Body of pancreas (tissue), 4 donors: ENCODE results near the gene MAX. TPM values are rescaled to one million over a fixed set of nuclear protein-coding genes. Genes with fewer than 3 reads are reported as not detected.
A peak's percentile ranks its signal among the peaks of the same experiment; 100 is the strongest.

Experiments
- ATAC-seq: fragments of 150-250 bp; one replicate; pipeline ENCODE4 v1.9.1; 2016
- DNase-seq, 4 donors: peaks; one replicate each; pipeline ENCODE4 v3.0.0-alpha.2; 2019
- H3K27ac ChIP-seq, 4 donors: fragments of 200-600 bp; sonication (generic); 1 replicate in 3 of 4; 2 replicates in 1 of 4; pipeline versions ENCODE4 v1.5.1 to v1.6.1; 2016 to 2019; ENCODE audit warnings: mild to moderate bottlenecking in 1 of 4, mixed read lengths in 1 of 4, moderate library complexity in 1 of 4
- H3K27me3 ChIP-seq, 2 donors: fragments of 200-600 bp; sonication (generic); one replicate each; pipeline ENCODE4 v1.6.0; 2016; ENCODE audit warnings: mild to moderate bottlenecking in 1 of 2
- H3K36me3 ChIP-seq, 2 donors: fragments of 200-600 bp; sonication (generic); replicated peaks in 1 of 2; 2 replicates each; pipeline ENCODE4 v1.5.1; 2016; ENCODE audit warnings: low read depth in 2 of 2; ENCODE audit not compliant: insufficient read depth in 1 of 2
- H3K4me1 ChIP-seq: fragments of 200-600 bp; sonication (generic); one replicate; pipeline ENCODE4 v1.6.0; 2016
- H3K4me3 ChIP-seq, 2 donors: fragments of 200-600 bp; sonication (generic); 1 replicate in 1 of 2; 2 replicates in 1 of 2; pipeline ENCODE4 v1.5.1; 2016 to 2019
- H3K9me3 ChIP-seq, 3 donors: fragments of 200-600 bp; sonication (generic); 1 replicate in 2 of 3; 2 replicates in 1 of 3; pipeline ENCODE4 v1.5.1; 2016
- POLR2A ChIP-seq, 3 donors: fragments of 450-650 bp; IDR thresholded peaks; one replicate each; pipeline ENCODE4 v1.6.1; 2016; ENCODE audit warnings: antibody characterized with exemption in 3 of 3, mild to moderate bottlenecking in 2 of 3
- WGBS, 2 donors: methylation state at CpG; one replicate each; pipeline ENCODE4 v1.1.5; 2017; 5-methylcytosine and 5-hydroxymethylcytosine counted together
- intact Hi-C: fragments of 100-400 bp; cut with DNase I; formaldehyde crosslinking; loops from one replicate; pipeline ENCODE4 v1.15.1; 2023
- total RNA-seq, 2 donors: library from RNA; depleted of rRNA; stranded (reverse); fragments of >200 nt; gene quantifications; one replicate each; pipeline ENCODE4 v1.1.0, GENCODE V29; 2016
- TF ChIP-seq, protein P1 (sequence below), 7 experiments: fragments of 450-650 bp in 4 of 7; fragments of 200-600 bp in 3 of 7; sonication (generic) in 3 of 7; IDR thresholded peaks; one replicate each; pipeline ENCODE4 v1.5.1; 2016 to 2019; ENCODE audit warnings: antibody characterized with exemption in 7 of 7

The MAX gene
- total RNA-seq, 2 donors from 2014 or later = 28.8 to 30.0 TPM

DNA sequence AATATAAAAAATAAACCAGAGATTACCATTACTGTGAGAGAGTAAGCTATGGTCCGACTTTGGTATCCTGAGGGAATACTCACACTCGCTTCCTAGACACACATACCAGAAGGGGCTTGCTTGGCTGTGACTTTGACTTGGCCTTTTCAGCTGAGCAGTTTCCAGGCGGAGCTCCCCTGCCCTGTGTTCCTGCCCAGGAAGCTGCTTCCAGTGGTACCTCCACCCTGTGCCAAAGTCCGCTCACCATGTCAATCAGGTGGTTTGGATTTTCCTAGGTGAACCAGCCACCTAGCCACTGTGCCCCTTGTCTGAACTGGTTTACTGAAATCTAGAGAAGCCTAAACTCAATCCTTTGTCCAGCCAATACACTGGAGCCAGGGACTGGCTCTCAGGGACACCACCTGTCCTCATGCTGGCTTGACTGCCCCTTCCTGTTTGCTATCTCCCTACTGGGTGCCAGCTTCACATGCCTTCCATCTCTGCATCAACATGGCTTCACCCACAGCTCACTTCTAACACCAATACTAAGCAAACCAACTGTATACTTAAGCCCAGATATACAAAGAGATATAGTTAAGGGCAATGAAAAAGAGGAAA lies 28.6 kb downstream of the MAX start:
- DNase-seq (no peak), ATAC-seq (no peak)
- H3K4me3 ChIP-seq = no peak overlapping the region
- H3K36me3 ChIP-seq = peaks cover 11 to 12% of the 10 kb centered on the region in 2 donors
- no peaks in the 10 kb centered on the region for H3K9me3 ChIP-seq
- no peaks in the 10 kb centered on the region for H3K27me3 ChIP-seq
- WGBS, 2 donors = 83 to 86% methylated on average over 4 of the region's 4 CpGs
- peaks cover 29% of the 10 kb centered on the region for H3K4me1 ChIP-seq
- intact Hi-C loops = no loop called here
- H3K27ac ChIP-seq = no peak overlapping the region
- no peak for TF ChIP-seq POLR2A (IDR thresholded peaks at IDR 0.05)
- TF ChIP-seq, protein P1, sequence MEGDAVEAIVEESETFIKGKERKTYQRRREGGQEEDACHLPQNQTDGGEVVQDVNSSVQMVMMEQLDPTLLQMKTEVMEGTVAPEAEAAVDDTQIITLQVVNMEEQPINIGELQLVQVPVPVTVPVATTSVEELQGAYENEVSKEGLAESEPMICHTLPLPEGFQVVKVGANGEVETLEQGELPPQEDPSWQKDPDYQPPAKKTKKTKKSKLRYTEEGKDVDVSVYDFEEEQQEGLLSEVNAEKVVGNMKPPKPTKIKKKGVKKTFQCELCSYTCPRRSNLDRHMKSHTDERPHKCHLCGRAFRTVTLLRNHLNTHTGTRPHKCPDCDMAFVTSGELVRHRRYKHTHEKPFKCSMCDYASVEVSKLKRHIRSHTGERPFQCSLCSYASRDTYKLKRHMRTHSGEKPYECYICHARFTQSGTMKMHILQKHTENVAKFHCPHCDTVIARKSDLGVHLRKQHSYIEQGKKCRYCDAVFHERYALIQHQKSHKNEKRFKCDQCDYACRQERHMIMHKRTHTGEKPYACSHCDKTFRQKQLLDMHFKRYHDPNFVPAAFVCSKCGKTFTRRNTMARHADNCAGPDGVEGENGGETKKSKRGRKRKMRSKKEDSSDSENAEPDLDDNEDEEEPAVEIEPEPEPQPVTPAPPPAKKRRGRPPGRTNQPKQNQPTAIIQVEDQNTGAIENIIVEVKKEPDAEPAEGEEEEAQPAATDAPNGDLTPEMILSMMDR (IDR thresholded peaks at IDR 0.05) = no peak

GRCh38 chr14:65072937-65073336 lies 29.4 kb downstream of the MAX start:
- TF ChIP-seq, protein P1 (IDR thresholded peaks at IDR 0.05) = no peak
- no peak for TF ChIP-seq POLR2A (IDR thresholded peaks at IDR 0.05)
- H3K9me3 ChIP-seq = no peaks in the 10 kb centered on the region
- peaks cover 29% of the 10 kb centered on the region for H3K4me1 ChIP-seq
- no peak for ATAC-seq
- 94 to 100% methylated on average over 1 of the region's 1 CpG for WGBS, 2 donors
- intact Hi-C loops = no loop called here
- H3K4me3 ChIP-seq = no peak overlapping the region
- no peak for DNase-seq
- peaks cover 11 to 12% of the 10 kb centered on the region in 2 donors for H3K36me3 ChIP-seq
- H3K27me3 ChIP-seq = no peaks in the 10 kb centered on the region
- no peak overlapping the region for H3K27ac ChIP-seq

- intact Hi-C loops = no loop called here
- Histone ChIP-seq H3K4me1 (peaks cover 29% of the 10 kb centered on the region), H3K4me3 (no peak overlapping the region), H3K36me3 (peaks cover 4 to 7% of the 10 kb centered on the region in 2 donors), H3K9me3 (no peaks in the 10 kb centered on the region), H3K27ac (no peak overlapping the region), H3K27me3 (no peaks in the 10 kb centered on the region)
- DNase-seq = no peak
- 81 to 87% methylated on average over 5 to 6 of the region's 6 CpGs for WGBS, 2 donors
- ATAC-seq = no peak
- TF ChIP-seq, protein P1 (IDR thresholded peaks at IDR 0.05) = no peak
- no peak for TF ChIP-seq POLR2A (IDR thresholded peaks at IDR 0.05)
Observed at GRCh38 chr14:65072256-65072655, 30.1 kb downstream of the MAX start.

DNA sequence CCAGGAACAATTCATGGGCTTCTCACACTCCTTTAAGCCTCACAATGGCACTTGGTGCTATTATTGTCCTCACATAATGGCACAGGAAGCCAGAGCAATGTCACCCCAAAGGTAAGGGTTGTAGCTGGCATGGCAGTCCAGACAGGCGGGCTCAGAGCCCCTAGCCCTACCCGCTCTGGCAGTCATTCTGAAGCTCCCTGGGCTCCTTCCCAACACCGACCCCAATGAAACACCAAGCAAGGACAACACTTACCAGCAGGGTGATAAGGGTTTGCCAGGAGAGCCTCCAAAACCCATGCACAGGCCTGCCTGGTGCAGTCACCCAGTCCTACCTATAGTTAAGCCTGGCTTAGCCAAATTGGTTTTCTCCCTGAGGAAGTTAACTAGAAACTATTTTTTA lies 30.8 kb downstream of the MAX start:
- peaks cover 29% of the 10 kb centered on the region for H3K4me1 ChIP-seq
- H3K9me3 ChIP-seq = no peaks in the 10 kb centered on the region
- H3K4me3 ChIP-seq = no peak overlapping the region
- no peak for ATAC-seq
- intact Hi-C loops = no loop called here
- H3K36me3 ChIP-seq = peaks cover 0 to 4% of the 10 kb centered on the region in 2 donors
- H3K27ac ChIP-seq = peak overlapping the region in 1 of 4 donors; percentile 51
- 69 to 86% methylated on average over 2 to 3 of the region's 3 CpGs for WGBS, 2 donors
- no peaks in the 10 kb centered on the region for H3K27me3 ChIP-seq
- TF ChIP-seq POLR2A (IDR thresholded peaks at IDR 0.05) = no peak
- TF ChIP-seq, protein P1 (IDR thresholded peaks at IDR 0.05) = no peak
- DNase-seq = no peak

- intact Hi-C loops = no loop called here
- H3K27ac ChIP-seq = peak overlapping the region in 3 of 4 donors; percentile 35 to 54 (median 51)
- H3K9me3 ChIP-seq = no peaks in the 10 kb centered on the region
- TF ChIP-seq, protein P1 (IDR thresholded peaks at IDR 0.05) = no peak
- no peak for TF ChIP-seq POLR2A (IDR thresholded peaks at IDR 0.05)
- DNase-seq (peak; percentile 79 to 88 (median 86)), ATAC-seq (peak; percentile 90)
- H3K36me3 ChIP-seq = no peaks in the 10 kb centered on the region
- WGBS, 2 donors = 3 to 6% methylated on average over 12 of the region's 12 CpGs
- no peaks in the 10 kb centered on the region for H3K27me3 ChIP-seq
- H3K4me1 ChIP-seq = peaks cover 29% of the 10 kb centered on the region
- H3K4me3 ChIP-seq = no peak overlapping the region
Observed at GRCh38 chr14:65070471-65070976, 31.8 kb downstream of the MAX start.
